Thyroid gland (tissue), 4 donors: ENCODE results near the gene PRPF40A.

ENCODE experiments used
- POLR2A ChIP-seq, 2 donors: fragments of 450-650 bp; IDR thresholded peaks; one replicate each; pipeline ENCODE4 v1.6.1; 2017; ENCODE audit warnings: antibody characterized with exemption in 2 of 2, mild to moderate bottlenecking in 2 of 2, moderate library complexity in 1 of 2
- TF ChIP-seq, protein P1 (sequence below), 6 experiments: fragments of 200-600 bp in 3 of 6; fragments of 450-650 bp in 3 of 6; sonication (generic) in 3 of 6; IDR thresholded peaks; one replicate each; pipeline ENCODE4 v1.5.1; 2016 to 2019; ENCODE audit warnings: antibody characterized with exemption in 6 of 6, mild to moderate bottlenecking in 2 of 6, inconsistent platforms in 1 of 6, moderate library complexity in 1 of 6

DNA sequence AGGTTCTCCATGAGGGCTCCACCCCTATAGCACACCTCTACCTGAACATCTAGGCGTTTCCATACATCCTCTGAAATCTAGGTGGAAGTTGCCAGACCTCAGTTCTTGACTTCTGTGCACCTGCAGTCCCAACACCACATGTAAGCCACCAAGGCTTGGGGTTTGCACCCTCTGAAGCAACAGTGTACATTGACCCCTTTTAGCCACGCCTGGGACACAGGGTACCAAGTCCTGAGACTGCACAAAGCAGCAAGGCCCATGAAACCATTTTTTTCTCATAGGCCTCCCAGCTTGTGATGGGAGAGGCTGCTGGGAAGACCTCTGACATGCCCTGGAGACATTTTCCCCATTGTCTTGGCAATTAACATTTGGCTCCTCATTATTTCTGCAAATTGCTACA is 21.2 kb upstream of the PRPF40A start:
- TF ChIP-seq, protein P1, sequence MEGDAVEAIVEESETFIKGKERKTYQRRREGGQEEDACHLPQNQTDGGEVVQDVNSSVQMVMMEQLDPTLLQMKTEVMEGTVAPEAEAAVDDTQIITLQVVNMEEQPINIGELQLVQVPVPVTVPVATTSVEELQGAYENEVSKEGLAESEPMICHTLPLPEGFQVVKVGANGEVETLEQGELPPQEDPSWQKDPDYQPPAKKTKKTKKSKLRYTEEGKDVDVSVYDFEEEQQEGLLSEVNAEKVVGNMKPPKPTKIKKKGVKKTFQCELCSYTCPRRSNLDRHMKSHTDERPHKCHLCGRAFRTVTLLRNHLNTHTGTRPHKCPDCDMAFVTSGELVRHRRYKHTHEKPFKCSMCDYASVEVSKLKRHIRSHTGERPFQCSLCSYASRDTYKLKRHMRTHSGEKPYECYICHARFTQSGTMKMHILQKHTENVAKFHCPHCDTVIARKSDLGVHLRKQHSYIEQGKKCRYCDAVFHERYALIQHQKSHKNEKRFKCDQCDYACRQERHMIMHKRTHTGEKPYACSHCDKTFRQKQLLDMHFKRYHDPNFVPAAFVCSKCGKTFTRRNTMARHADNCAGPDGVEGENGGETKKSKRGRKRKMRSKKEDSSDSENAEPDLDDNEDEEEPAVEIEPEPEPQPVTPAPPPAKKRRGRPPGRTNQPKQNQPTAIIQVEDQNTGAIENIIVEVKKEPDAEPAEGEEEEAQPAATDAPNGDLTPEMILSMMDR (IDR thresholded peaks at IDR 0.05) = no peak
- TF ChIP-seq POLR2A (IDR thresholded peaks at IDR 0.05) = no peak
